Measurements from ENCODE around the gene DGAT2. TPM values are rescaled to one million over a fixed set of nuclear protein-coding genes. Genes with fewer than 3 reads are reported as not detected.
A peak's percentile ranks its signal among the peaks of the same experiment; 100 is the strongest.

The DGAT2 gene
- total RNA-seq, 1 experiment from 2014 or later: 10.3 TPM

GRCh38 chr11:75802913-75803820 is 34.6 kb downstream of the DGAT2 start:
- Histone ChIP-seq H3K27me3 (no peaks in the 10 kb centered on the region), H3K4me3 (no peak overlapping the region), H3K9me3 (no peaks in the 10 kb centered on the region), H3K36me3 (no peaks in the 10 kb centered on the region)
- peak; percentile 19 for DNase-seq

- no peak for DNase-seq
- Histone ChIP-seq H3K9me3 (no peaks in the 10 kb centered on the region), H3K4me3 (no peak overlapping the region), H3K27me3 (no peaks in the 10 kb centered on the region), H3K36me3 (no peaks in the 10 kb centered on the region)
Observed at GRCh38 chr11:75809111-75809510, 40.5 kb downstream of the DGAT2 start.

- no peak for DNase-seq
- Histone ChIP-seq H3K9me3 (no peaks in the 10 kb centered on the region), H3K27me3 (no peaks in the 10 kb centered on the region), H3K36me3 (no peaks in the 10 kb centered on the region), H3K4me3 (no peak overlapping the region)
Observed at GRCh38 chr11:75809991-75810390, 41.4 kb downstream of the DGAT2 start.

DNA sequence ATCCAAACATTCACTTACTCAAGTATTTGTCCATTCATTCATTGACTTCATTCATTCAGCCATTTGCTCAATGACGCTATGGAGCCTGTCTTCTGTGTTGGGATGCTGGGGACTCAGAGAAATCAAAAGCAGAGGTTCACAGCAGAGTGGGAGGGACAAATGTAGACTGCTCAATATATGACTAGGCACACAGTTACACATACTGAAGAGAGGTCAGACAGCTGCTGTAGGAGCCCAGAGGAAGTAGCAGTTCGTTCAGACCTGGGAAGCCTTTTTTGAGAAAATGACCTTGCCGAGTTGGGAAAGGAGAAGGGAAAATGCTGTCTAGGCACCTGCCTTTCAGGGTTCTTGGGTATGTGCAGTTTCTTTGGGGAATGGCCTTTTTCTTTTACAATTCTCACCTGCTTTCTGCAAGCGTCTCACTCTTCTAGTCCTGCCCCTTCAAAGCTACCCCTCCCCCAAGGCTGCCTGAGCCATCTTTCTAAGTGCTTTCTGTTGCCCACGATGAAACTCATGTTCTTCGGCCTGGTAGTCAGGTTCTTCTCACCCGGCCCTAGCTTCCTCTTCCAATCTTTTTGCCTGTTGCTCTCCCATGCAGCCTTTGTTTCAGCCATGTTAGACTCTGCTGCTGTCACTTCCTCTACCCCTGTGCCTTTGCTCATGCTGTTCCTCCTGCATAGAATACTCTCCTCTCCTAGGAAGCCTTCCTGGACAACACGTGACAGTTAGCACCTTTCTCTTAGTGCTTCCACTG is 42.2 kb downstream of the DGAT2 start:
- Histone ChIP-seq H3K9me3 (no peaks in the 10 kb centered on the region), H3K27me3 (no peaks in the 10 kb centered on the region), H3K4me3 (no peak overlapping the region), H3K36me3 (no peaks in the 10 kb centered on the region)
- DNase-seq: no peak

GRCh38 chr11:75811485-75811884 is 42.9 kb downstream of the DGAT2 start:
- no peak overlapping the region for H3K4me3 ChIP-seq
- DNase-seq: no peak
- no peaks in the 10 kb centered on the region for H3K9me3 ChIP-seq
- no peaks in the 10 kb centered on the region for H3K27me3 ChIP-seq
- no peaks in the 10 kb centered on the region; the same call in 1 of the 2 replicates for H3K36me3 ChIP-seq

- Histone ChIP-seq H3K27me3 (no peaks in the 10 kb centered on the region), H3K4me3 (no peak overlapping the region), H3K36me3 (no peaks in the 10 kb centered on the region; the same call in 1 of the 2 replicates), H3K9me3 (no peaks in the 10 kb centered on the region)
- no peak for DNase-seq
Observed at GRCh38 chr11:75812542-75813040, 44.0 kb downstream of the DGAT2 start.

DNA sequence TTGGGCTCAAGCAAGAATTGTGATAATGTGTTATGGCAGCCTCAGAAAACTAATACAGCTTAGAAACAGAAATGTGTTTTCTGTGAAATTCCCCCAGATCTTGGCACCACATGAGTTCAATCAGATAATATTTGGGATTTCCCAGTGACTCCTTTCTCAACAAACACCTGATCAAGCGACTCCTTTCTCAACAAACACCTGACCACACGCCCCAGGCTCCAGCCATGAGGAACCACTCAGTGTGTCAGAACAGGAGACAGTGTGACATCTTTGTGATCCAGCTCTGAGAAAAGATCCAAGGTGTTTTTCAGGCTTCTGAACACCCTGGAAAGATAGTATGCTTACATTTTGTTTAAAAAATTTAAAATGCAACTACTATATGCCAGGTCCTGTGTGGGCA is 44.5 kb downstream of the DGAT2 start:
- no peak for DNase-seq
- Histone ChIP-seq H3K36me3 (no peaks in the 10 kb centered on the region; the same call in 1 of the 2 replicates), H3K4me3 (no peak overlapping the region), H3K9me3 (no peaks in the 10 kb centered on the region), H3K27me3 (no peaks in the 10 kb centered on the region)

DNA sequence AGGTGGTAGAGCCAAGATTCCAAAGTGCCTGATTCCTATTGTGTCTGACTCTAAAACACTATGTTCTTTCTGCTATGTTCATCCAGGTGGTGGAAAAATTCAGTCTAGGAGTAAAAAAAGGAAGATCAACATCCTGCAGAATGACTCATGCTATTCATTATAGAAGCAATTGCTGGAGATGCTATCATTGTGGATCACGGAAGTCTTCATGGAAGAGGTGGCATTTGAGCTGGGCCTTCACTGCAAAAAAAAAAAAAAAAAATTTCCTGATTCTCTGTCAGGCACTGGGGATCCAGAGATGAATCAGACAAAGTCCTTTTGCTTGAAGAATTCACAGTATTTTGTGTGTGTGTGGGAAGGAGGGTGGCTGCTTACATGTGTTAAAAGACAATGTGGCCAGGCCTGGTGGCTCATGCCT is 45.1 kb downstream of the DGAT2 start:
- Histone ChIP-seq H3K27me3 (no peaks in the 10 kb centered on the region), H3K4me3 (no peak overlapping the region), H3K36me3 (no peaks in the 10 kb centered on the region; the same call in 1 of the 2 replicates), H3K9me3 (no peaks in the 10 kb centered on the region)
- DNase-seq: no peak

DNA sequence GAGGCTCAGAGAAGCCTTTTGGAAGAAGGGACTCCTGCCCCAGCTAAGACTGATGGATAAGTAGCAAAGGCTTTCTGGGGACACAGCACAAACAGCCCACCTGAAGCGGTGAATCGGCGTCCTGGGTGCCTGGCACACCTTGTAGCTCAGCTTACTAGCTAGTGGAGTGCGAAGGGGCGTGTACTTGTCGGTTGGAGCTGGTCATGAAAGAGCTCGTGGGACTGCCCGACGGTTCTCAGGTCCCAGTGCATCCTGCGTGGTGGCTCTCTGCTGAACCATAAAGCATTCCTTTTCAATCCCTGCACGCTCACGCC is 45.7 kb downstream of the DGAT2 start:
- DNase-seq: no peak
- H3K27me3 ChIP-seq: no peaks in the 10 kb centered on the region
- peak overlapping the region; percentile 71 for H3K4me3 ChIP-seq
- H3K9me3 ChIP-seq: no peaks in the 10 kb centered on the region
- no peaks in the 10 kb centered on the region; the same call in 1 of the 2 replicates for H3K36me3 ChIP-seq

DNA sequence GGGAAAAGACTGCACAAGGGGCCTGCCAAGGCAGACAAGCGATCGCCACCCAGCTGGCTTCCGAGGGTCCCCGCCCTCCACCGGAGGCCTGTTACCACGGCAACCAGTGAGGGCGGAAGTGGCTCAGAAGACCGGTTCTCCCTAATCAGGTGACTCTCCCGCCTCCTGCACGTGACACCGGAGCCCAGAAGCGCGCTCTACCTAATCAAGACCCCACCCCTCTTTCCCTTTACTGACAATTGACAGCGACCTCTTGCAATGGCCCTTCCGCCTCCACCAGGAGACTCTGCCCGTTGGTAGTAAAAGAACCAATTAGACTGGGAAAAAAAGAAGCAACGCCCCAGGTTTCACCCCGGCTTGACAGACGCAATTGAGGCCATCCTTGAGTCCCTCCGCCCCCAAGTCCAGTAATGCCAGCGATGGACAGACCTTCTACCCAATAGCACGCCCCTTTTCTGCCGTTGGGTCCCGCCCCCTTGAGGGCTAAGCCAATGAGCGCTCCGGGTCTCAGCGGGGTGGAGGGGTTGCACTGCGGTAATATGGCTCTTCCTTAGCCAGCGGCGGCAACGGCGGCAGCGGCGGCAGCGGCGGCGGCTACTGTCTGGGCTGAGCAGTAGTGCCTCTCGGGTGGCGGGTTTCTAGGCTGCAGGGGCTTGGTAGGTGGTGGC is 46.2 kb downstream of the DGAT2 start, which contains the start of gene UVRAG:
TSS of gene UVRAG (plus strand) at position 534 of the 668 bp plus-strand sequence. CDS start 198 bp downstream, outside the sequence.
- peak; percentile 96 for DNase-seq
- Histone ChIP-seq H3K9me3 (no peaks in the 10 kb centered on the region), H3K4me3 (peak within 1 kb of the TSS; percentile 71), H3K27me3 (no peaks in the 10 kb centered on the region), H3K36me3 (no peaks in the 10 kb centered on the region; the same call in 1 of the 2 replicates)

GRCh38 chr11:75815345-75816168 is 47.0 kb downstream of the DGAT2 start:
- peak; percentile 29 for DNase-seq

DNA sequence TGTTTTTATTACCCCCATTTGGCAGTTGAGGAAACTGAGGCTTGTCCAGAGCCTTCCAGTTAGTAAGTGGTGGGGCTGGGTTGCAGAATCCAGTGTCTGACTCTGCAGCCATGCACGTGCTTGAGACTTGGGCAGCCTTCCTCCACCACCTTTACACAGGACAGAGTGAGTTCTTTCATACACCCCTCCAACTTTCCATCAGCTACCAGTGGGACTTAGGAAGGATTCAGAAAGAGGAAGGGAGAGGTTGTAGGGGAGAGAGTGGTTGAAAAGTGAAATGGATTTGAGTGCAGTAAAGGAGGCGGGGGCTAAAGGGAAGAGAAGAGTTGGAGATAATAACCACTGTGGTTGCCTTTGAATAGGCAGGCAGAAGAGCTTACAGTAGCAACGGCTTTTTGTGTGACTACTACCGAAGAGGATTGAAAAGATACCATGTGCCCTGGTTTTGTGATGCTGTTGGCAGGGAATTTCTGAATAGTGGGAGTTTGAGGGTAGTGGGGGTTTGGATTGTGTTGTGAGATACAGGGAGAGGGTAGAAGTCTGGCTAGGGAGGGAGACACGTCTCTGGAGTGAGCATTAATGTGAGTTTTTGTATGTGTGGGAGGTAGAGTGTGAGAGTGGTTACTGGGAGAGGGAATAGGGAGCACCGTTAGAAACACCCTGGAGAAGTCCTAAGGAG is 48.1 kb downstream of the DGAT2 start:
- H3K9me3 ChIP-seq: no peaks in the 10 kb centered on the region
- DNase-seq: no peak
- no peaks in the 10 kb centered on the region for H3K27me3 ChIP-seq
- peak overlapping the region; percentile 71 for H3K4me3 ChIP-seq
- no peaks in the 10 kb centered on the region; the same call in 1 of the 2 replicates for H3K36me3 ChIP-seq

More at GRCh38 chr11:75815345-75816168, 47.0 kb downstream of the DGAT2 start:
- Histone ChIP-seq H3K36me3 (no peaks in the 10 kb centered on the region; the same call in 1 of the 2 replicates), H3K9me3 (no peaks in the 10 kb centered on the region), H3K4me3 (peak overlapping the region; percentile 71), H3K27me3 (no peaks in the 10 kb centered on the region)

DNA sequence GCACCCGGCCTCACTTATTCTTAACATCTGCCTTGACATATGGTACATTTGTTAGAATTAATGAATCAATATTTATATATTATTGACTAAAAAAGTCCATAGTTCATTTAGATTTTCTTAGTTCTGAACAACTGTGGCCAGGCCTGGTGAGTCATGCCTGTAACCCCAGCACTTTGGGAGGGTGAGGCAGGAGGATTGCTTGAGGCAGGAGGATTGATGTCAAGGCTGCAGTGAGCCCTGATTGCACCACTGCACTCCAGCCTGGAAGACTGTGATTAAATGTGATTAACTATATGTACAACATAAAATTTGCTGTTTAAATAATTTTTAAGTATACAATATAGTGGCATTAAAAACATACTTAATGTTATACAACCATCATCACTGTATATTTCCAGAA is 52.1 kb downstream of the DGAT2 start:
- DNase-seq: peak; percentile 18
- H3K9me3 ChIP-seq: no peaks in the 10 kb centered on the region
- H3K4me3 ChIP-seq: no peak overlapping the region
- no peaks in the 10 kb centered on the region; the same call in 1 of the 2 replicates for H3K36me3 ChIP-seq
- H3K27me3 ChIP-seq: no peaks in the 10 kb centered on the region

- H3K9me3 ChIP-seq: no peaks in the 10 kb centered on the region
- DNase-seq: no peak
Observed at GRCh38 chr11:75821202-75821601, 52.6 kb downstream of the DGAT2 start.

DNA sequence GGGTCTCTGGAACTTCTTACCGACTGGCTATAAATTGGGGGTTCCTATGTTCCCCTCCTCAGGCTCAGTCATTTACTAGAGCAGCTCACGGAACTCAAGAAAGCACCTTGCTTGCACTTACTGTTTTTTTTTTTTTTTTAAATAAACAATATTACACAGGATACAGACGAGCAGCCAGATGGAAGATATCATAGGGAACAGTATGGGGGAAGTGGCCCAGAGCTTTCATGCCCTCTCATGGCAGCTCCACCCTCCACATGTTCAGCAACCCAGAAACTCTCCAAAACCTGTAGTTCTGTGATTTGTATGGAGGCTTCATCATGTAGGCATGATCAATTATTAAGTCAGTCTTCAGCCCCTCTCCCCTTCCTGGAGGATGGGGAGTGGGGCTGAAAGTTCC is 54.0 kb downstream of the DGAT2 start:
- no peak overlapping the region for H3K4me3 ChIP-seq
- no peaks in the 10 kb centered on the region for H3K36me3 ChIP-seq
- H3K9me3 ChIP-seq: no peaks in the 10 kb centered on the region
- no peaks in the 10 kb centered on the region for H3K27me3 ChIP-seq
- DNase-seq: no peak

More at GRCh38 chr11:75821202-75821601, 52.6 kb downstream of the DGAT2 start:
- Histone ChIP-seq H3K4me3 (no peak overlapping the region), H3K27me3 (no peaks in the 10 kb centered on the region), H3K36me3 (no peaks in the 10 kb centered on the region; the same call in 1 of the 2 replicates)
